ENCODE measurements around the gene ABLIM3.

Gene ABLIM3

DNA sequence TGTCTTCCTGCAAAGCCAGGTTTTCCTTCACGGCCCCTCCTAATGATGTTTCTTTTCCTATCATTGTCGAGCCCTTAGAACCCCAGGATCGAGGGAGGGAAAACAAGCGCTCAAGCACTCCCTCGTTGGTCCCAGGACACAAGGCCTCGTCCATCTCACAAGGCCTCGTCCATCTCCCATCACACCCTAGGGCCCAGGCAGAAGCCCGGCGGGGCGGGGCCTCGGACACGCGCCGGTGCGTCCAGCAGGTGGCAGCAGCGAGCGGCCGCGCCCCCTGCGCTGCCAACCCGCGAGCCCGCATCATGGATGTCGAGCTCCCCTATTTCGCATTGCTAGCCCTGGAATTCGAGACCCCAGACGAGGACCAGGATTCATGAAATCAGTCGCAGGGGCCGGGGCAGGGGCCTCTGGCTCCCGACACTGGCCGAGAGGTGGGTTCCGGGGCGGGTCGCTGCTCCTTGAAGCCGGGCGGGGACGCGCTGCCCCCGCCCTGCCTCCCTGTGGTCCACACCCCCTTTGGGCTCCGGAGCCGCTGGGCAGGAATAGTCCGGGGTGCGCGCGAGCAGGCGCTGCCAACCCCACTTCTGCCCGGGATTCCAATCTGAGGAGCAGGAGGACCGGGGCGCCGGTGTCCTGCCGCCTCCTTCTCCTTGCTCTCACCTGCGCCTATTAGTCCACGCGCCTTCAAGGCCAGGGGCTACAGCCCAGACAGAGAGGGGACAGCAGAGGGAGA, at the start of gene ABLIM3:
Gene ABLIM3, plus strand, starts transcription at position 270 of the 733 bp plus-strand sequence. CDS start 603 bp downstream, outside the sequence.
- peak within 1 kb of the TSS; percentile 42 for H3K4me3 ChIP-seq (ENCODE audit: low read depth, low read length)
- no peak for DNase-seq (ENCODE audit: low read depth)
- TF ChIP-seq, protein P1, sequence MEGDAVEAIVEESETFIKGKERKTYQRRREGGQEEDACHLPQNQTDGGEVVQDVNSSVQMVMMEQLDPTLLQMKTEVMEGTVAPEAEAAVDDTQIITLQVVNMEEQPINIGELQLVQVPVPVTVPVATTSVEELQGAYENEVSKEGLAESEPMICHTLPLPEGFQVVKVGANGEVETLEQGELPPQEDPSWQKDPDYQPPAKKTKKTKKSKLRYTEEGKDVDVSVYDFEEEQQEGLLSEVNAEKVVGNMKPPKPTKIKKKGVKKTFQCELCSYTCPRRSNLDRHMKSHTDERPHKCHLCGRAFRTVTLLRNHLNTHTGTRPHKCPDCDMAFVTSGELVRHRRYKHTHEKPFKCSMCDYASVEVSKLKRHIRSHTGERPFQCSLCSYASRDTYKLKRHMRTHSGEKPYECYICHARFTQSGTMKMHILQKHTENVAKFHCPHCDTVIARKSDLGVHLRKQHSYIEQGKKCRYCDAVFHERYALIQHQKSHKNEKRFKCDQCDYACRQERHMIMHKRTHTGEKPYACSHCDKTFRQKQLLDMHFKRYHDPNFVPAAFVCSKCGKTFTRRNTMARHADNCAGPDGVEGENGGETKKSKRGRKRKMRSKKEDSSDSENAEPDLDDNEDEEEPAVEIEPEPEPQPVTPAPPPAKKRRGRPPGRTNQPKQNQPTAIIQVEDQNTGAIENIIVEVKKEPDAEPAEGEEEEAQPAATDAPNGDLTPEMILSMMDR (IDR thresholded peaks at IDR 0.05; ENCODE audit: control insufficient read depth, extremely low read depth, insufficient read depth): peak; percentile 91

DNA sequence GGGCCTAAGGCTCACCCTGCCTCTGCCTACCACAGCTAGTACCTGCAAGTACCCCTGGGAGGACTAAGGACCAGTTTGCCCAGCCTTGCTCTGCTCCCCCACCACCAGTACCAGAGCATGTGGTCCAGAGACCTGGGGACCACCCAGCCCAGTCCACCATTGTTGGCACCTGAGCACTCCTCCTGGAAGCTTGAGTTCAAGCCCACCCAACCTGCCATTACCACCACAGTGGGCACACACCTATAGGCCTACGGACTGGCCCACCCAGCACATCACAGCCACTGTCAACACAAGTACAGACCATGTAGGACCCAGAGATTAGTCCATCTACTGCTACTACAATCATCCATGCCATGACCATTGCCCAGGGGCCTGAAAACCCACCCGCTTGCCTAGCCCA, 47.7 kb upstream of the ABLIM3 start:
- H3K4me3 ChIP-seq (ENCODE audit: low read depth, low read length): no peak overlapping the region
- DNase-seq (ENCODE audit: low read depth): no peak
- TF ChIP-seq, protein P1 (IDR thresholded peaks at IDR 0.05; ENCODE audit: control insufficient read depth, extremely low read depth, insufficient read depth): no peak

DNA sequence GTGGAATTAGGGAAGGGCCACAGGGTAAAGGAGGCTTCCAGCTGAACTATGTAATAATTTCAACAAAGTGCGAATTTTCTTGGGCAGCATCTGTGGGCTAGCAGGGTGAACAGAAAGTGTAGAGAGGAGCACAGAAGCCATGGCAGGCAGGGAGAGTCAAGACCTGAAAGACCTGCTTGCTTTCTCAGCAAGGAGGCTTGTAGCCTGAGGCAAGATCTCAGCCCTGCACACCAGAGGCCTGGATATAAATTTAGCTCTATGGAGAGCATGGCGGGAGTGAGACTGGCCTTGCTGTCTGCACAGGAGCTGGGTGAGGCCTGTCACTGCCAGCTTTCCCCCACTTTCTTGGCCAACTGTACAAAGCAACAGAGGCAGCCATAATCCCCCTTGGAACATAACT, 46.3 kb upstream of the ABLIM3 start:
- H3K4me3 ChIP-seq (ENCODE audit: low read depth, low read length): no peak overlapping the region
- DNase-seq (ENCODE audit: low read depth): no peak
- TF ChIP-seq, protein P1 (IDR thresholded peaks at IDR 0.05; ENCODE audit: control insufficient read depth, extremely low read depth, insufficient read depth): no peak

DNA sequence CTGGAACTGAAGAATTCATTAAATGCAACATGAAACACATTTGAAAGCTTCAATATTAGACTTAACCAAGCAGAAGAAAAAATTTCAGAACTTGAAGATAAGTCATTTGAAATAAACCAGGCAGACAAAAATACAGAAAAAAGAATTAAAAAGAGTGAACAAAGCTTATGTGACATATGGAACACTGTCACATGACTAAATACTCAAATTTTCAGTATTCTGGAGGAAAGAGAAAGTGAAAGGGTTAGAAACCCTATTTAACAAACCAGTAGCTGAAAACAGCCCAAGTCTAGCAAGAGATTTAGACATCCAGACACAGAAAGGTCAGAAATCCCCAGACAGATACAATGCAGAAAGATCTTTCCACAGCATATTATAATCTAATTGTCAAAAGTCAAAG, 41.4 kb upstream of the ABLIM3 start:
- TF ChIP-seq, protein P1 (IDR thresholded peaks at IDR 0.05; ENCODE audit: control insufficient read depth, extremely low read depth, insufficient read depth): no peak
- DNase-seq (ENCODE audit: low read depth): no peak
- H3K4me3 ChIP-seq (ENCODE audit: low read depth, low read length): no peak overlapping the region

DNA sequence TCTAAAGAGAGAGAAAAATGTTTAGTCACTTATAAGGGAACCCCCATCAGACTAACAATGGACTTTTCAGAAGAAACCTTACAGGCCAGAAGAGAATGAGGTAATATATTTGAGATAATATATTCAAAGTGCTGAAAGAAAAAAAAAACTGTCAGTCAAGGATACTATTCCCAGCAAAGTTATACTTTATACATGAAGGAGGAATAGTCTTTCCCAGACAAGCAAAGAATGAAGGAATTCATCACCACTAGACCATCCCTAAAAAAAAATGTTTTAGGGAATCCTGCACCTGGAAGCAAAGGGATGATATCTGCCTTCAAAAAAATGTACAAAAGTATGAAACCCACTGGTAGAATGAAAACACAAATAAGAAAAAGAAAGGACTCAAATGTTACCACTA, 41.0 kb upstream of the ABLIM3 start:
- TF ChIP-seq, protein P1 (IDR thresholded peaks at IDR 0.05; ENCODE audit: control insufficient read depth, extremely low read depth, insufficient read depth): no peak
- H3K4me3 ChIP-seq (ENCODE audit: low read depth, low read length): no peak overlapping the region
- no peak for DNase-seq (ENCODE audit: low read depth)

DNA sequence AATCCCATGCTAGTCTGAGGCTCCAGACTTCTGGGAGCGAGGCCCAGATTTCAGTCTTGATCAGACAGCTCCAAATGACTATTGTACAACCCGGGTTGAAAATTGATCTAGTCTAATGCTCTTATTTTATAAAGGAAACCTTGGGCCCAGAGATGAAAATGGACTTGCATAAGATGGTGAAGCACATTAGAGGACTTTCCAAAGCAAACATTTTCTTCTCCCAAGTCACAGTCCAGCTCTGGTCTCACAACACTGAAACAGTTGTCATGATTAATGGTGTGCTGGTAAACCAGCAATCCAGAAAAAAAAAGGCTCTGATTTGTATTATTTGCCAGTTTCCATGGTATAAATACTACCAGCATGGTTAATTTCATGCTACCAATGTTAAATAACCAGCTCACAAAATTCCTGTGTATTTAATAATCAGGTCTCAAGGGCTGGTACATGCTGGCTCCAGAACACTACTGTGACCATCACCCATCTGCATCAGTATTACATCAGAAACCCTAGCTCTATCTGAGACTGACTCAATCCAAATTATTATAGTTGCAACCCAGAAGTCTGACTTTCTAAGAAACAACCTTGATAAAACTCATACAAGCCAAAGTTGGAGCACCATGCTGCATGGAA, 32.5 kb upstream of the ABLIM3 start:
- DNase-seq (ENCODE audit: low read depth): no peak
- H3K4me3 ChIP-seq (ENCODE audit: low read depth, low read length): no peak overlapping the region
- TF ChIP-seq, protein P1 (IDR thresholded peaks at IDR 0.05; ENCODE audit: control insufficient read depth, extremely low read depth, insufficient read depth): no peak
